ENCODE results near the gene COQ7. TPM values are rescaled to one million over a fixed set of nuclear protein-coding genes. Genes with fewer than 3 reads are reported as not detected.

The COQ7 gene
- total and polyA plus RNA-seq, 2 of the 4 experiments (the other 2 are of a cell fraction) = 10.9 to 13.6 TPM

DNA sequence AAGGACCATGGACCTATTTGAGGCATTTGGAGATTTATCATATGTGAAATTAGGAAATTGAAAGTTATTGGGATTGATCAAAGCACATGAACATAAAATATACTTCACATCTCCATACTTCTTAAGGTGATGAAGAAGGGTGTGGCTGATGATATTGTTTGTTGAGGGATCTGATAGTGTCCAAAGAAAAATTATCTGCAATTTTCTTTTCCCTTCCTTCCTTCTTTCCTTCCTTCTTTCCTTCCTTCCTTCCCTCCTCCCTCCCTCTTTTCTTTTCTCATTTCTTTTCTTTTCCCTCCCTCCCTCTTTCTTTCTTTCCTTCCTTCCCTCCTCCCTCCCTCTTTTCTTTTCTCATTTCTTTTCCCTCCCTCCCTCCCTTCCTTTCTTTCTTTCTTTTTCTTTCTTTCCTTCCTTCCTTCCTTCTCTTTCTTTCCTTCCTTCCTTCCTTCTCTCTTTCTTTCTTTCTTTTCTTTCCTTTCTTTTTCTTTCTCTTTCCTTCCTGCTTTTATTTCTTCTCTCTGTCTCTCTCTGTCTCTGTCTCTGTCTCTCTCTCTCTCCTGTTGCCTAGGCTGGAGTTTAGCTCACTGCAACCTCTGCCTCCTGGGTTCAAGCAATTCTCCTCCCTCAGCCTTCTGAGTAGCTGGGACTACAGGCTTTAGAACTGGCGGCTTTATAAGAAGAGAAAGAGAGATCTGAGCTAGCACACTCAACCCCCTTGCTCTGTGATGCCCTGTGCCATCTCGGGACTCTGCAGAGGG lies 25.4 kb downstream of the COQ7 start:
- peak overlapping the region; percentile 57 for H2BK20ac ChIP-seq (ENCODE audit: low read depth, low read length)
- no peak overlapping the region for H3K18ac ChIP-seq (ENCODE audit: low read depth, low read length)
- POLR2A ChIA-PET (ENCODE audit: unreplicated experiment) = no interaction called here
- peak overlapping the region; percentile 34; the same call in 1 of the 2 replicates for H3K4ac ChIP-seq (ENCODE audit: low read depth, low read length)
- H3K9ac ChIP-seq (ENCODE audit: low read depth, low read length) = no peak overlapping the region
- no peaks in the 10 kb centered on the region for H4K20me1 ChIP-seq (ENCODE audit: insufficient read depth, low read length)
- CTCF ChIA-PET = interaction anchor here (1.0 kb wide), 1 partner anchor 23 kb away, joined by 3 read pairs; no protein-coding TSS in a partner anchor
- no peak overlapping the region for H3K23ac ChIP-seq (ENCODE audit: low read depth, low read length)
- no peak overlapping the region for H4K5ac ChIP-seq (ENCODE audit: low read depth, low read length)
- DNase-seq (no peak), ATAC-seq (ENCODE audit: low read depth) (no peak)
- H2BK120ac ChIP-seq (ENCODE audit: low read depth, low read length) = peak overlapping the region; percentile 47
- no peak overlapping the region for H2BK5ac ChIP-seq (ENCODE audit: low read depth, low read length, poor library complexity, severe bottlenecking)
- no peak overlapping the region for H3K27ac ChIP-seq (ENCODE audit: insufficient read depth, low read length)
- no CpG with 5 or more reads among the region's 2 CpGs for WGBS, 2 experiments (ENCODE audit: extremely low coverage in 2 of 2, insufficient read length in 1 of 2)
- BruUV-seq (replicated peaks) = no TSS peak
- no peak overlapping the region for H3K56ac ChIP-seq (ENCODE audit: extremely low read depth, insufficient read depth, low read length)
- H4K91ac ChIP-seq (ENCODE audit: insufficient read depth, low read depth, low read length) = no peak overlapping the region
- in situ Hi-C loops (cut with MboI; ENCODE audit: low sequenced_read_pairs) = no loop called here
- intact Hi-C loops (cut with micrococcal nuclease) = loop anchor here (2.0 kb wide), 1 partner anchor 14 kb away; no protein-coding TSS in a partner anchor
- no peak overlapping the region for H3K4me3 ChIP-seq (ENCODE audit: insufficient read depth, low read depth, low read length)
- H4K8ac ChIP-seq (ENCODE audit: low read depth in 2 of 2, low read length in 2 of 2) = no peak overlapping the region
- H3K4me1 ChIP-seq (ENCODE audit: control insufficient read depth, insufficient read depth, low read length) = peaks cover 4% of the 10 kb centered on the region; the same call in 1 of the 2 replicates
- H3K79me1 ChIP-seq (ENCODE audit: low read depth in 1 of 2, low read length in 2 of 2) = no peaks in the 10 kb centered on the region
- H2AK5ac ChIP-seq (ENCODE audit: low read depth, low read length) = peak overlapping the region; percentile 38; the same call in 1 of the 2 replicates
- H3K4me2 ChIP-seq (ENCODE audit: low read depth, low read length) = no peak overlapping the region
- H2AFZ ChIP-seq (replicated peaks; ENCODE audit: low read length, poor library complexity) = no peak overlapping the region
- H3K9me1 ChIP-seq (ENCODE audit: insufficient read depth, low read length) = peaks cover 2% of the 10 kb centered on the region
- peaks cover under 1% of the 10 kb centered on the region; the same call in 1 of the 2 replicates for H3K9me3 ChIP-seq (ENCODE audit: control insufficient read depth, insufficient read depth, low read length)
- no peak overlapping the region for H2BK15ac ChIP-seq (ENCODE audit: low read depth, low read length)
- dilution Hi-C loops (cut with HindIII; ENCODE audit: low sequenced_read_pairs, unreplicated experiment) = no loop called here
- H2AK9ac ChIP-seq (replicated peaks; ENCODE audit: low read depth, low read length, poor library complexity) = no peak overlapping the region
- H3K27me3 ChIP-seq (ENCODE audit: control insufficient read depth, insufficient read depth, low read length) = no peaks in the 10 kb centered on the region
- peak overlapping the region; percentile 33; the same call in 1 of the 2 replicates for H3K14ac ChIP-seq (replicated peaks; ENCODE audit: low read depth, low read length)
- no peaks in the 10 kb centered on the region for H3K36me3 ChIP-seq (ENCODE audit: control insufficient read depth, insufficient read depth, low read length)
- TF ChIP-seq SMC3 (IDR thresholded peaks at IDR 0.05; ENCODE audit: low read depth, low read length) (no peak), RAD21 (IDR thresholded peaks at IDR 0.05; ENCODE audit: low read length) (no peak), NFE2L2 (IDR thresholded peaks at IDR 0.05; ENCODE audit: low read depth, low read length) (no peak), MXI1 (IDR thresholded peaks at IDR 0.05; ENCODE audit: borderline replicate concordance, low read depth, low read length) (no peak), POLR2A (IDR thresholded peaks at IDR 0.05; ENCODE audit: low read depth, low read length) (no peak), BHLHE40 (IDR thresholded peaks at IDR 0.05; ENCODE audit: low read depth, low read length) (no peak), FOS (IDR thresholded peaks at IDR 0.05; ENCODE audit: low read depth, low read length) (no peak), MAFK (IDR thresholded peaks at IDR 0.05; ENCODE audit: low read depth, low read length) (no peak), CHD1 (IDR thresholded peaks at IDR 0.05; ENCODE audit: low read depth, low read length) (no peak), MAZ (IDR thresholded peaks at IDR 0.05; ENCODE audit: borderline replicate concordance, low read depth, low read length) (no peak), CEBPB (IDR thresholded peaks at IDR 0.05; ENCODE audit: low read depth, low read length) (no peak), RCOR1 (IDR thresholded peaks at IDR 0.05; ENCODE audit: insufficient replicate concordance, low read length) (no peak), RFX5 (IDR thresholded peaks at IDR 0.05; ENCODE audit: low read depth, low read length) (no peak)
- TF ChIP-seq, protein P1, sequence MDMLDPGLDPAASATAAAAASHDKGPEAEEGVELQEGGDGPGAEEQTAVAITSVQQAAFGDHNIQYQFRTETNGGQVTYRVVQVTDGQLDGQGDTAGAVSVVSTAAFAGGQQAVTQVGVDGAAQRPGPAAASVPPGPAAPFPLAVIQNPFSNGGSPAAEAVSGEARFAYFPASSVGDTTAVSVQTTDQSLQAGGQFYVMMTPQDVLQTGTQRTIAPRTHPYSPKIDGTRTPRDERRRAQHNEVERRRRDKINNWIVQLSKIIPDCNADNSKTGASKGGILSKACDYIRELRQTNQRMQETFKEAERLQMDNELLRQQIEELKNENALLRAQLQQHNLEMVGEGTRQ (IDR thresholded peaks at IDR 0.05; ENCODE audit: low read depth, low read length) = no peak
- TF ChIP-seq, protein P2, sequence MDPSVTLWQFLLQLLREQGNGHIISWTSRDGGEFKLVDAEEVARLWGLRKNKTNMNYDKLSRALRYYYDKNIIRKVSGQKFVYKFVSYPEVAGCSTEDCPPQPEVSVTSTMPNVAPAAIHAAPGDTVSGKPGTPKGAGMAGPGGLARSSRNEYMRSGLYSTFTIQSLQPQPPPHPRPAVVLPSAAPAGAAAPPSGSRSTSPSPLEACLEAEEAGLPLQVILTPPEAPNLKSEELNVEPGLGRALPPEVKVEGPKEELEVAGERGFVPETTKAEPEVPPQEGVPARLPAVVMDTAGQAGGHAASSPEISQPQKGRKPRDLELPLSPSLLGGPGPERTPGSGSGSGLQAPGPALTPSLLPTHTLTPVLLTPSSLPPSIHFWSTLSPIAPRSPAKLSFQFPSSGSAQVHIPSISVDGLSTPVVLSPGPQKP (IDR thresholded peaks at IDR 0.05; ENCODE audit: borderline replicate concordance, low read depth, low read length) = no peak
